B cell (primary cell): ENCODE results near the gene FRMPD1. TPM values are rescaled to one million over a fixed set of nuclear protein-coding genes. Genes with fewer than 3 reads are reported as not detected.

Experiments
- ATAC-seq: fragments of 200-7000 bp; cut with Tn5 transposase; one replicate; pipeline ENCODE4 v1.10.0; 2021; ENCODE audit warnings: low read depth, mild to moderate bottlenecking, moderate number of reproducible peaks, moderate library complexity
- CTCF ChIA-PET: fragments of 350-600 bp; sonication (Branson Sonifier 250); formaldehyde crosslinking; loops from one replicate; lab custom pipeline; 2021; ENCODE audit warnings: antibody characterized with exemption, inconsistent platforms; lab: Charles Lee
- POLR2A ChIA-PET: fragments of 350-600 bp; sonication (Branson Sonifier 250); formaldehyde crosslinking; loops from one replicate; lab custom pipeline; 2021; ENCODE audit warnings: antibody characterized with exemption; lab: Charles Lee
- DNase-seq: peaks from one replicate; pipeline ENCODE4 v3.0.0; 2013
- H2AFZ ChIP-seq: 2 replicates; pipeline ENCODE4 v1.6.1; 2012; ENCODE audit warnings: mild to moderate bottlenecking, low read depth, low read length; ENCODE audit not compliant: insufficient read depth, poor library complexity, severe bottlenecking
- H3K27ac ChIP-seq, 2 donors: 1 replicate in 1 of 2; 2 replicates in 1 of 2; pipeline ENCODE4 v1.5.1; 2012 to 2013; ENCODE audit warnings: low read length in 2 of 2, mild to moderate bottlenecking in 2 of 2, moderate library complexity in 1 of 2
- H3K27me3 ChIP-seq, 4 experiments: fragments of 200-600 bp in 1 of 4; sonication (generic) in 1 of 4; replicated peaks in 1 of 4; 1 replicate in 2 of 4; 2 replicates in 2 of 4; pipeline versions ENCODE4 v1.6.1 to v1.7.0; 2013 to 2016; ENCODE audit warnings: low read length in 3 of 4, mild to moderate bottlenecking in 2 of 4, mixed read lengths in 1 of 4, moderate library complexity in 1 of 4; ENCODE audit not compliant: insufficient read depth in 4 of 4, control insufficient read depth in 3 of 4; ENCODE audit errors: control extremely low read depth in 1 of 4
- H3K36me3 ChIP-seq, 2 experiments: replicated peaks in 1 of 2; 1 replicate in 1 of 2; 2 replicates in 1 of 2; pipeline versions ENCODE4 v1.6.1 to v1.7.1; 2013; ENCODE audit warnings: low read length in 1 of 2; ENCODE audit not compliant: insufficient read depth in 2 of 2, control insufficient read depth in 1 of 2; ENCODE audit errors: control extremely low read depth in 1 of 2, extremely low read depth in 1 of 2
- H3K4me1 ChIP-seq, 2 donors: fragments of 200-600 bp in 1 of 2; sonication (generic) in 1 of 2; 1 replicate in 1 of 2; 2 replicates in 1 of 2; pipeline versions ENCODE4 v1.5.1 to v1.6.1; 2013 to 2017; ENCODE audit warnings: low read length in 2 of 2; ENCODE audit not compliant: control insufficient read depth in 2 of 2, insufficient read depth in 2 of 2
- H3K4me2 ChIP-seq: replicated peaks from 2 replicates; pipeline ENCODE3; 2012; ENCODE audit warnings: mild to moderate bottlenecking, low read depth, low read length; ENCODE audit not compliant: poor library complexity, severe bottlenecking
- H3K4me3 ChIP-seq, 5 experiments: fragments of 200-600 bp in 1 of 5; sonication (generic) in 1 of 5; 1 replicate in 3 of 5; 2 replicates in 2 of 5; pipeline versions ENCODE4 v1.5.1 to v1.7.0; 2011 to 2016; ENCODE audit warnings: low read length in 4 of 5, mild to moderate bottlenecking in 4 of 5, low read depth in 2 of 5, control low read depth in 1 of 5, moderate library complexity in 1 of 5; ENCODE audit not compliant: insufficient read depth in 1 of 5; ENCODE audit errors: control extremely low read depth in 1 of 5, extremely low read depth in 1 of 5
- H3K79me2 ChIP-seq: fragments of 200-600 bp; sonication (generic); one replicate; pipeline ENCODE4 v1.6.0; 2016; ENCODE audit warnings: low read length; ENCODE audit not compliant: control insufficient read depth, insufficient read depth
- H3K9ac ChIP-seq: fragments of 200-600 bp; sonication (generic); 2 replicates; pipeline ENCODE4 v1.6.1; 2017; ENCODE audit warnings: mild to moderate bottlenecking, low read length, moderate library complexity
- H3K9me3 ChIP-seq, 3 donors: one replicate each; pipeline versions ENCODE4 v1.6.1 to v1.7.1; 2013; ENCODE audit warnings: low read length in 2 of 3; ENCODE audit not compliant: control insufficient read depth in 2 of 3, insufficient read depth in 1 of 3; ENCODE audit errors: control extremely low read depth in 1 of 3
- H4K20me1 ChIP-seq: 2 replicates; pipeline ENCODE4 v1.6.0; 2012; ENCODE audit warnings: mild to moderate bottlenecking, low read length; ENCODE audit not compliant: insufficient read depth, control insufficient read depth, poor library complexity, severe bottlenecking
- H3K27ac Mint-ChIP-seq: one replicate; pipeline ENCODE4 v1.8.0; 2021; ENCODE audit warnings: mixed read lengths
- H3K27me3 Mint-ChIP-seq: one replicate; pipeline ENCODE4 v1.8.0; 2021; ENCODE audit warnings: mixed read lengths
- H3K4me1 Mint-ChIP-seq: one replicate; pipeline ENCODE4 v1.8.0; 2021; ENCODE audit warnings: mixed read lengths
- H3K4me3 Mint-ChIP-seq: one replicate; pipeline ENCODE4 v1.8.0; 2021; ENCODE audit warnings: mixed read lengths
- H3K9me3 Mint-ChIP-seq: one replicate; pipeline ENCODE4 v1.8.0; 2022; ENCODE audit warnings: mixed read lengths; ENCODE audit not compliant: insufficient read depth
- CTCF ChIP-seq: fragments of 200-600 bp; IDR thresholded peaks from one replicate; pipeline ENCODE4 v1.8.0; 2022; ENCODE audit warnings: antibody characterized with exemption, mild to moderate bottlenecking
- EZH2 ChIP-seq: IDR thresholded peaks from 2 replicates; pipeline ENCODE4 v1.6.1; 2012; ENCODE audit warnings: borderline replicate concordance, low read depth, mild to moderate bottlenecking, moderate library complexity, low read length; ENCODE audit not compliant: insufficient read depth, poor library complexity, severe bottlenecking
- WGBS: methylation state at CpG from one replicate; pipeline ENCODE4 v1.1.5; 2013; ENCODE audit warnings: missing lambda C conversion rate; ENCODE audit not compliant: insufficient coverage; 5-methylcytosine and 5-hydroxymethylcytosine counted together
- intact Hi-C: fragments of 100-400 bp; cut with micrococcal nuclease; formaldehyde crosslinking; loops from one replicate; pipeline ENCODE4 v1.10.0; 2022
- polyA plus RNA-seq: library from polyadenylated mRNA; depleted of rRNA; stranded (reverse); fragments of >200 nt; gene quantifications from 2 replicates; pipeline ENCODE4 v1.2.3, GENCODE V29; 2012
- total RNA-seq, 2 donors: library from RNA; stranded (reverse); fragments of 120-200 nt in 1 of 2; gene quantifications; 1 replicate in 1 of 2; 2 replicates in 1 of 2; pipeline versions ENCODE4 v1.2.3 to v1.2.4, GENCODE V29; 2013 to 2022

Gene FRMPD1
- total and polyA plus RNA-seq, 2 donors (not counting 1 experiment from before 2014, with no cell fraction given), result 0.05 TPM; not detected in 1

DNA sequence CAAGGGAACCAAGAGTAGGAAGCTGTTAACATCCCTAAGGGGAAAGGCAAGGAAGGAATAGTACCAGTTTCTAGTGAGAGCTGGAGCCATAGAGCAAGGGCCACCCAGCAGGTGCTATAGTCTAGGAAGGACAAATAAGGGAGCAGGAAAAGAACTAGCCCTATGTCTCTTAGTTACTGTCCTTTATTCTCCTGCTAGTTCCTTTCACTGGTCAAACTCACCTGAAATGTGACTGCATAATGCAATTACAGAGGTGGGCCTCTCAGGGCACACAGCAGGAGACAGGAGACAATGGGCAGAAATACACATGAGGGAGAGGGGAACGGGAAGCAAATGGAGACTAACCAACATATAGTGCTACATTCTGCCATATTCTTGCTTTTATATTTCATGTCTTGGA lies 26.7 kb upstream of the FRMPD1 start:
- Mint-ChIP-seq H3K27ac (no peak overlapping the region), H3K27me3 (no peaks in the 10 kb centered on the region), H3K4me1 (no peaks in the 10 kb centered on the region), H3K4me3 (no peak overlapping the region), H3K9me3 (no peaks in the 10 kb centered on the region)
- DNase-seq, result no peak
- intact Hi-C loops, result no loop called here
- no peak for TF ChIP-seq CTCF
- TF ChIP-seq EZH2, result no peak
- H3K9me3 ChIP-seq, result no peaks in the 10 kb centered on the region
- H3K27me3 ChIP-seq, result no peaks in the 10 kb centered on the region
- H3K27ac ChIP-seq, result no peak overlapping the region
- CTCF ChIA-PET, result no interaction called here
- POLR2A ChIA-PET, result no interaction called here
- WGBS, result no CpG with 5 or more reads among the region's 1 CpG
- no peak for ATAC-seq
- no peaks in the 10 kb centered on the region for H3K4me1 ChIP-seq
- no peaks in the 10 kb centered on the region for H3K36me3 ChIP-seq
- H3K79me2 ChIP-seq, result no peaks in the 10 kb centered on the region
- H3K9ac ChIP-seq, result no peak overlapping the region
- H2AFZ ChIP-seq, result no peak overlapping the region
- no peaks in the 10 kb centered on the region for H4K20me1 ChIP-seq
- no peak overlapping the region for H3K4me2 ChIP-seq
- no peak overlapping the region for H3K4me3 ChIP-seq

DNA sequence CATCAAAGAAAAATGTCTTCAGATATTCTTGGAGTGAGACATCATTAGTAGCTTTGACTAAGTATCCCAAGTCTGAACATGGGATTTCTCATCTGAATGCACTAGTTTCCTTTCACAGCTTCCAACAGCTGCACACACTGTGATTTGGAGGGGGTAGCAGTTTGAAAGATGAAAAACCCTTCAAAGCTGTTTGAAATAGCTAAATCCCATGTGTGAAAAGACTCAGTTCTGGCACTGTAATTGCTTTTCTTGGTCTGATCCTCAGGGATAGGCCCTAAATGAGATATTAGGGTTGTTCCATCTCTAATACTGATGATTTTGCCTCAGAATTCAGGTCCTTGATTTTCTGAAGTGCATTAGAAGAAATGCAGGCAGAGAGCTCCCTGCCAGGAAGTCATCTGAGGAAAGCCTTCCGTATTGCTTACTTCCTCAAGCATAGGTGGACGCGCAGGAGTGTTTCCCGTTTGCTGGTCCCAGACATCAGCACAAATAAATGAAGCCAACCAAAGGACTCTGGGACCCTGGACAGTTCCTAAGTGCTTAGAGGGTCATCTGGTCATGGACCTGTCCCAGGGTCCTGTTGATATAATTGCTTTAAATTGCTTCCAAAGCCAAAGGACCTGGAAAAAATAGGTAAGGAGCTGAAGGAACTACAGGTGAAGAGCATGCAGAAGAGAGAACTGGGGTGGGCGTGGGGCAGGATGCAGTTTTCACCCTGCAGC lies 25.6 kb upstream of the FRMPD1 start:
- no peak overlapping the region for H3K4me3 ChIP-seq
- Mint-ChIP-seq H3K9me3 (no peaks in the 10 kb centered on the region), H3K27ac (no peak overlapping the region), H3K27me3 (no peaks in the 10 kb centered on the region), H3K4me1 (no peaks in the 10 kb centered on the region), H3K4me3 (no peak overlapping the region)
- no peak overlapping the region for H3K27ac ChIP-seq
- WGBS, result 39% methylated on average over 5 of the region's 5 CpGs
- ChIA-PET POLR2A (no interaction called here), CTCF (interaction anchor here (1.1 kb wide), 1 partner anchor 9 kb away, joined by 3 read pairs; no protein-coding TSS in a partner anchor)
- H3K4me2 ChIP-seq, result no peak overlapping the region
- H4K20me1 ChIP-seq, result no peaks in the 10 kb centered on the region
- DNase-seq (no peak), ATAC-seq (no peak)
- no peaks in the 10 kb centered on the region for H3K36me3 ChIP-seq
- no peaks in the 10 kb centered on the region for H3K27me3 ChIP-seq
- H3K9me3 ChIP-seq, result no peaks in the 10 kb centered on the region
- H2AFZ ChIP-seq, result no peak overlapping the region
- no peaks in the 10 kb centered on the region for H3K4me1 ChIP-seq
- H3K9ac ChIP-seq, result no peak overlapping the region
- no peaks in the 10 kb centered on the region for H3K79me2 ChIP-seq
- intact Hi-C loops, result no loop called here
- TF ChIP-seq CTCF, result no peak
- no peak for TF ChIP-seq EZH2
